Stromal cell of bone marrow (primary cell): ENCODE results near the gene ADAMTSL3.
A peak's percentile ranks its signal among the peaks of the same experiment; 100 is the strongest.

Experiments
- DNase-seq: peaks from one replicate; pipeline ENCODE4 v3.0.0-alpha.2; 2012; ENCODE audit warnings: low read depth

ADAMTSL3 gene

DNA sequence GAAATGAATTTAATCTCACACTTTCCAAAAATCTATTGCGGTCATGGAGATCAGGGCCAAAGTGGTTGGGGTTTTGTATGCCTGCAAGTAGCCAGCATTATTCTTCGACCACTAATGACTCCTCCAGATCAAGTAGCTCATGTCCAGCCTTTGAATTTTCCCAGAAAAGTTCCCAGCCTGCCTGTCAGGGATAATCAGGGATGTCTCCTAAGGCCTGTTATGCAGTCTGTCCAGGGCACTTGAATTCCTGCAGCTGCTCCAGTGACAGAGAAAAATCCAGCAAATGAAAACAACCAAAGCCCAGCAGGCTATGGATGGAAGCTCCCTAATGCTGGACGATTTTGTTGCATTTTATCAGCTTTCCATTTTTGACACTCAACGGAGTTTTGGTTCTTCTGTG is 215.4 kb downstream of the ADAMTSL3 start:
- DNase-seq = no peak

DNA sequence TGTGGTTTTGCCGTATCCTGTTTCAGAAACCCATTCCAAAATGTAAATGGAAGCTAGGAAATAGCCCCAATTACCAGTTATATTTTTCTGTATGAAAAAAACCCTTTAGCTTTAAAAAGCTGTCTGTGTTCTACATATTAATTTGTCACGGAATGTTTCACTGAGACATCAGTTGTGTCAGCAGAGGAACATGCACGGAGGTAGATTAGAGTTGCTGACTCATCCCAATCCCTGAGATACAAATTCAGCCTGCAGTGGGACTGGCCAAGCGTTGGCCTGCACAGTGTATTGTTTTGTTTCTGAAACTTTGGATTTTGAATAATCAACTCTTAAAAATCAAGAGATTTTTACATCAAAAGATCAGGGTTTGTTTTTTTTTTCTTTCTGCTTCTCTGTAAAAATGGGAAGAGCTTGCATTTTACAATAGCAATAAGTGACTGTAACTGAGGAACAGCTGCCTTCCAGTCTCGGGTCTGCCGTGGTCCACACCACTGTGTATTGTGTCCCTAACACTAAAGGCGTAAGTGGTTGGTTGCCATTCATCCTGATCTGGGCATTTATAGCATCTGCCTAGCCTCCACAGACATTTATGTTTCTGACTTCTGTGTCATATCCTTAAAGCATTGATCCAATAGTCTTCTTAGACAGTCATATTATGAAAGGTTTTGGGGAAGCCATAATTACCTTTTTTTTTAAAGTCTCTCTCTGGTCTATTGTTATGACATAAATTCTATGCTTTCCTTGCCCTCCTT is 218.1 kb downstream of the ADAMTSL3 start:
- peak; percentile 48 for DNase-seq

DNA sequence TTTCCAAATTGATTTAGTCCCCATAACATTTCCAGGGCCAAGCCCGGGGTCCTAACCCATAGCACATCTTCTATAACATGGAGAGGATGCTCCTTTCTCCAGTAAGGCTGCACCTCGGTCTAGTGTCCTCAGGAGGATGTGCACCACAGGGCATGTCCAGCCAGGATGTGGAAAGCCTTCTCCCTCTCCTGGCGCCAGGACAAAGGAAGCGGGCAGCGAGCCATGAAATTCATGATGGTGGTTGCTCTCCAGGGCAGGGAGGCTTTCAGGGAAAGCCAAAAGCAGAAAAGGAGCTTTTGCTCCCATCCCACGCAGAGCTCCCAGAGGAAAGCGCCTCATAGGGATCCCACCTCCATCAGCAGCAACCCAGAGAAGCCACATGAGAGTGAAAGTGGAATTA is 220.0 kb downstream of the ADAMTSL3 start:
- no peak for DNase-seq

DNA sequence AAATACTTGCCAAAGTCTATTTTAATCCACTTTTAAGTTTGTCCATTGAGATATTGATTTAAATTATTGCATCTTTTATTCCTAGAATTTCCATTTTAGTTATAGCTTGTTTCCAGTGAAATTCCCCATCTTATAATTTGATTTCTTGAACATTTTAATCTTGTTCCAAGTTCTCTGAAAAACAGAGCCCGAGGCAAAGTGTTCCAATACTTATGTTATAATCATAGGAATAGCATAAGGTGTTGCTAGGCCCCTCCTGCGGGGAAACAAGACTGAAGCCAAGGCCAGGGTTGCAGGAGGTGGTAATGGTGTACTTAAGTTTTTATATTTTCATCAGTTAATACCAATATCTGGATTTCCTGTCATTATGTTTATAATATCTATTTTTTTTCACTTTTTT is 226.6 kb downstream of the ADAMTSL3 start:
- no peak for DNase-seq

GRCh38 chr15:83881156-83881555 is 227.2 kb downstream of the ADAMTSL3 start:
- DNase-seq = no peak

DNA sequence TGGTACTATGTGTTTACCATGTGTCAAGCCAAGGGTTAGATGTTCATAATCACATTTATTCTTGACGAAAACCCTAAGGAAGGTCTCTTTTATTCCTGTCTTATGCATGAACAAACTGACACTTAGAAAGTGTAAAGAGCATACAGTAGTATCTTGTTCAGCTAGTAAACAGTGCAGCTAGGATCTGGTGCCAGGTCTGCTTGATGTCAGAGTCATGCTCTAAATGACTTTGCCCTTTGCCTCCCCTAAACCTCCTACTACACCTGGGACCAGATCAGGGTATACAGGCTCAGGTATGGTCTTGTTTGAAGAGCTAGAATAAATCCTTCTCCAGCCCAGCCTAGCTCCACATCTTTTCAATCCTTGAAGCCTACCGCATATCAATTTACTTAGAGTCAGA is 232.4 kb downstream of the ADAMTSL3 start:
- no peak for DNase-seq

- DNase-seq = no peak
Measured at GRCh38 chr15:83887404-83887803, 233.5 kb downstream of the ADAMTSL3 start.

DNA sequence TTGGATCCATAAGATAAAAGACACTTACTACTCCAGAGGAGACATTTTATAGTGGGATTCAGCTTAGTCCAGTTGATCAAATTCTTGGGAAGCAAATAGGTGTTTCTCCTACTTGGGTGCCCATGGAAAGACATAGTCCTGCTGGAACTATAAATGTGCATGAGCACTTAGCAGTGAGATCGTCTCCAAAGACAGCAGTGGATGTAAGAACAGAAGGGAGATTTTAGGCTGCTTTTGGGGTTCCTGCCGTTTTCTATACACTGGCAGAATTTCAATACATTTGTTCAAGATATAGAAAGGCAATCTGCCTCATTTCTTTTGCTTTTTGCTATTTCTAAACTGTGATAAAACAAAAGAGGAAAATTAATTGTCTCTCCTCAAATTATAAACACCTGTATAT is 234.0 kb downstream of the ADAMTSL3 start:
- no peak for DNase-seq

GRCh38 chr15:83889995-83890394 is 236.1 kb downstream of the ADAMTSL3 start:
- DNase-seq = no peak

- no peak for DNase-seq
Measured at GRCh38 chr15:83890587-83890986, 236.7 kb downstream of the ADAMTSL3 start.

DNA sequence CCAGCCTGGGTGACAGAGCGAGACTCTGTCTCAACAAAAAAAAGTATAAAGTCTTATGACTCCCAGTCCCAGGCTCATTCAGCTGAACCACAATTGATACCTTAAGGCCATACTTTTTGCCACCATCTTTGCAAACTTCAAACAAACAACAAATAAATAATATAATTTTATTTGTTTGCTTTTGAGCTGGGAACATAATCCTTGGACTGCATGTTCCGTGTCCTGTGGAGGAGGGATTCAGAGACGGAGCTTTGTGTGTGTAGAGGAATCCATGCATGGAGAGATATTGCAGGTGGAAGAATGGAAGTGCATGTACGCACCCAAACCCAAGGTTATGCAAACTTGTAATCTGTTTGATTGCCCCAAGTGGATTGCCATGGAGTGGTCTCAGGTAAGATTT is 238.6 kb downstream of the ADAMTSL3 start:
- DNase-seq = no peak

- no peak for DNase-seq
Measured at GRCh38 chr15:83893308-83893707, 239.4 kb downstream of the ADAMTSL3 start.

DNA sequence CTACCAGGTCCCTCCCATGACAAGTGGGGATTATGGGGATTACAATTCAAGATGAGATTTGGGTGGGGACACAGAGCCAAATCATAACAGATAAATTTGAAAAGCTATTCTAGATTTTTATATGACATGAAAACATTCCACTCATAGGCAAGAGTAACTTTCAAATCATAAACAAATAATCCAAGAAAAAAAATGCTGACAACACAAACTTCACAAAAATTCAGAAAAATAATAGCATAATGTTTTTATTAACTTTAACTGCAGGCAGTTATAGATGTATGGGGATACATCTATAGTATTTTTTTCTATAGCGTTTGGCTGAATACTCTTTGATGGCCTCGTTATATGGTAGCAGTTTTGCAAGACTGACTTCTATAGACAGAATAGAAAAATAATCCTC is 243.1 kb downstream of the ADAMTSL3 start:
- DNase-seq = no peak

GRCh38 chr15:83898361-83898760 is 244.4 kb downstream of the ADAMTSL3 start:
- DNase-seq = no peak

GRCh38 chr15:83899670-83900069 is 245.7 kb downstream of the ADAMTSL3 start:
- DNase-seq = no peak

- peak; percentile 57 for DNase-seq
Measured at GRCh38 chr15:83904107-83905040, 250.5 kb downstream of the ADAMTSL3 start.

- no peak for DNase-seq
Measured at GRCh38 chr15:83905556-83906273, 251.8 kb downstream of the ADAMTSL3 start.

GRCh38 chr15:83911345-83911744 is 257.4 kb downstream of the ADAMTSL3 start:
- no peak for DNase-seq

GRCh38 chr15:83912343-83912742 is 258.4 kb downstream of the ADAMTSL3 start:
- DNase-seq = no peak

DNA sequence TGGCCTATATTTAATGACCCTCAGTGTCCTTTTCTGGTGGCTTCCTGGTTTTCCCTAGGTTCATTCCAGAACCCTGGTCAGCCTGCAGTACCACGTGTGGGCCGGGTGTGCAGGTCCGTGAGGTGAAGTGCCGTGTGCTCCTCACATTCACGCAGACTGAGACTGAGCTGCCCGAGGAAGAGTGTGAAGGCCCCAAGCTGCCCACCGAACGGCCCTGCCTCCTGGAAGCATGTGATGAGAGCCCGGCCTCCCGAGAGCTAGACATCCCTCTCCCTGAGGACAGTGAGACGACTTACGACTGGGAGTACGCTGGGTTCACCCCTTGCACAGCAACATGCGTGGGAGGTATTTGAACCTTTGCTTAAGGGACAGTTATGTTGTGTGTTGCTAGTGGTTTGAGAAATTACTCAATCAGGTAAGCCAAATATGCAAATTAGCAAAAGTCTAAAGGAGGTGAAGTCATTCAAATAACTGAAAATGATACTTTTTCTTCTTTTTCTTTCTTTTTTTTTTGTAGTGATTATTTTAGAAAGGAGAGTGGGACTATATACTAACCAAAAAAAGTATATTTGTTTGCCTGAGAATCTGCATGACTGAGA is 259.2 kb downstream of the ADAMTSL3 start:
- no peak for DNase-seq

DNA sequence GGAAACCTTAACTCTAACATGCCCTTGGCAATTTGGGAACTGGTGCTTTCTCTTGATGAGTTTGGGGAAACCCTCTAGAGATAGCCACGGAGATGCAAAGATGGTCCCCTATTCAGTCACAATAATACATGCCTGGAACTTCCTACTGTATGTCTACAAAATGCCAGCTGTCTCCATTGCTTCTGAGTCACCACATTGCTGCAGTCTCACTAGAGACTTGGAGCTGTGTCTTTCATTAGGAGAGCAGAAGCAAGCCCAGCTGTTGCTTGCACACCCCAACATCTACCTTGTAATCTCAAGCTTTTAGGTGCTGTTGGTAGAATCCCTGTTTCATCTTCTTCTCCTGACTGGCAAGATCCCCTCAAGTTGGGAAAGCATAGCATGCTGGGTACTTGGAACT is 261.0 kb downstream of the ADAMTSL3 start:
- no peak for DNase-seq

DNA sequence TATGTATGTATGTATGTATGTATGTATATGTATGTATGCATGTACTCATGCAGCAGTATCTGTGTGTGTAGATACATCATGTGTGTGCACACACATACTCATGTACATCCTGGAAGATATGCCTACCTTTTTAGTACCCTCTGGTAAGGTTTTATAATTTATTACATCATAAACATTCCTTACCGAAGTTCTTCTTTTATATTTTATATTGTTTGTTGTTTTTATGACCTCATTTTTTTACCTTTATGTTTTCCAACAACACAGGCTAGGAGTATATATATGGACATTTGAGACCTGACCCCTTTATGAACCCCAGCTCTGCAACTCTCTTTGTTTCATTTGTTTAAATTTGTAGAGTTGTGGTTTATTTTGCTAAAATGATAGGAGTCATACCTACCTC is 263.5 kb downstream of the ADAMTSL3 start:
- no peak for DNase-seq
